ENCODE data around the gene C19orf47.

C19orf47 gene

DNA sequence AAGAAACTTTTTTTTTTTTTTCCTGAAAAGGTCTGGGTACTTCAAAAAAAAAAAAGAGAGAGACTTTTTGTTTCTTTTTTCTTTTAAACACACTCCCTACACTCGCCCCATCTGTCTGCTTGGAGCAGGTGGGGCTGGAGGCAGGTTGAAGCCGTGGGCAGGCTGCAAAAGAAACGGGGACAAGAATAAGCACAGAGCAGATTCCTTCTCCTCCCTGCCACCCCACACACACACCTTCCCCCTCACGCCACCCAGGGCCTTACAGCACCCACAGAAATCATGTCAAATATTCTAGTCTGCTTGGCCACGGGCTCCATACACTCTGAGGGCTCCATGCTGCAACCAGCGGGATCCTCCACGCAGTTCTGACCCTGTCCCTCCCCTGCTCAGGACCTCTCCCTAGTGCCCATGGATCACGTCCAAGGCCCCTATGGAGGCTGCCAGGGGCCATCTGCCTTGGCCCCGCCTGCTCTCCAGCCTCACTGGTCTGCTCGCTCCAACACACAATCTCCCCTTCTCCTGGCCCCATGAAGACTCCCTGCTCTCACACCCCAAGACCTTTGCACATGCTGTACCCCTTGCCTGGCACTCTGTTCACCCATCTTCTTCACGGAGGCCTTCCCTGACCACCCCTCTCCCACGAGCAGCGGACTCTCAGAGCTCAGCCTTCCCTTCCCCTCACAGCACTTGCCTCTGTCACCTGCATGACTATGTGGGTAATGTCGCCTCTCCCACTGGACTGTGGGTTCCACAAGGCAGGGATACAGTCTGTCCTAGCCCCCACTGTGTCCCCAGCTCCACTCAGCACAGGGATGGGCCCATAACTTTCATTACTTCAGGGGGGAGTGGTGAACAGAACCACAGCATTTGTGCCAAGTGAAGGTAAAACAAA is 74.5 kb downstream of the C19orf47 start:
- in situ Hi-C loops (cut with MboI; ENCODE audit: low pct_unique_long_range_greater_than_20kb, low sequenced_read_pairs) = no loop called here
- no peak for DNase-seq

DNA sequence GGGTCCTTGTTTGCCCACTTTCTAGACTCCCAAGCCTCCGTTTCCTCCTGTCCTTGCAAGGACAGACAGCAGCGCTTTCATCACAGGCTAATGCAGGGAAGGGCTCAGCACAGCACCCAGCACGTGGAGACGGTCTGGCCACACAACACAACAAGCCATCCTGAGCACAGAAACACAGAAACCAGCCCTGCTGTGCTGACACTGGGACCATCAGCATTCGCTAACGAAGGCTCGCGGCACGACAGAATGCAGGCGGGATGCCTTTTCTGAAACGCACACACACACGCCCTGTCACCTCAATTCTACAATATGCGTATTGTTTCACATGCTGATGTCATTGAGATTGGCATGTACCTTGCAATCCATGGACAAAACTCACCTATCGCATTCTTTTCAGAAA is 75.9 kb downstream of the C19orf47 start:
- in situ Hi-C loops (cut with MboI; ENCODE audit: low pct_unique_long_range_greater_than_20kb, low sequenced_read_pairs) = no loop called here

DNA sequence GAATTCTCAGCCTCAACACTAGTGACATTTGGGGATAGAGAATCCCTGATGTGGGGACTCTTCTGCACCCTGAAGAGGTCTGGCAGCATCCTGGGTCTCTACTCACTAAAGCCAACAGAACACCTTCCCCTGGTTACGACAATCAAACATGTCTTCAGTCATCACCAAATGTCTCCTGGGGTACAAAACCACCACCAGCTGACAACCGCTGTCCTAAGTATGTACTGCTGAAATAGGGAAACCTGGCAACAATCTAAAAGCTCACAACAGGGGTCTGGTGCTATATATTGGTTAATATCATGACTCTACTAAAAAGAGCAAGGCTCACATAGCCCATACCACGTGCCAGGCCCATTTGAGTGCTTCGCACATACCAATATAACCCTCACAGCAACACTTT is 76.5 kb downstream of the C19orf47 start:
- in situ Hi-C loops (cut with MboI; ENCODE audit: low pct_unique_long_range_greater_than_20kb, low sequenced_read_pairs) = no loop called here
- no peak for DNase-seq

More for the DNA sequence above, 75.9 kb downstream of the C19orf47 start:
- DNase-seq = no peak

DNA sequence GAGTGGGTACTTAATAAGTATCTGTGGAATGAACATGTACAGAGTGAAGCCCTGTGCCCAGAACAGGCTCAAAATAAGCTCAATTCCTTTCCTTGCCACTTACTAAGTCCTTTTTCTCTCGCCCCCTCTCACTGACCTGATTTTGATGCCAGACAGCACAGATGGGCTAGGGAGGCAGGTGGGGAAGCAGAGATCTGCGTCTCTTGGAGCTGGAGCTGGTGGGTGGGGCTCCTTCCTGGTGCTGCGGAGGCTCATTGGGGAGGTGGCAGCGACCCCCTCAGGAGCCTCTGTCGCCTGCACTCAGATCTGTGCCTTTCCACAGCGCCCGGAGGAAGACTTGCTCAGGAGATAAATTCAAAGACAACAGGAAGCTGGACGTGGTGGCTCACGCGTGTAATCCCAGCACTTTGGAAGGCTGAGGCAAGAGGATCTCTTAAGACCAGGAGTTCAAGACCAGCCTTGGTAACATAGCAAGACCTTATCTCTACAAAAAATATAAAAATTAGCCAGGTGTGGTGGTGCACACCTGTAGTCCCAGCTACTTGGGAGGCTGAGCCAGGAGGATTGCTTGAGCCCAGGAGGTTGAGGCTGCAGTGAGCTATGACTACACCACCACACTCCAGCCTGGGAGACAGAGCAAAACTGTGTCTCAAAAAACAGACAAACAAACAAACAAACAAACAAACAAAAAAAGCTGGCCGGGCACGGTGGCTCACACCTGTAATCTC is 77.7 kb downstream of the C19orf47 start:
- no peak for DNase-seq
- in situ Hi-C loops (cut with MboI; ENCODE audit: low pct_unique_long_range_greater_than_20kb, low sequenced_read_pairs) = no loop called here
